HL-60 (cell line): ENCODE measurements around the gene CLUH.

Experiments
- DNase-seq, 2 experiments: peaks; one replicate each; pipeline ENCODE4 v3.0.0-alpha.2; 2010 to 2020; ENCODE audit warnings: low read depth in 1 of 2, low spot score in 1 of 2
- H3K27ac ChIP-seq: fragments of 250-450 bp; sonication (Bioruptor Pico); replicated peaks from 2 replicates; pipeline ENCODE4 v1.5.1; 2020; ENCODE audit warnings: mild to moderate bottlenecking, moderate library complexity
- H3K27me3 ChIP-seq: fragments of 250-450 bp; sonication (Bioruptor Pico); 2 replicates; pipeline ENCODE4 v1.5.1; 2021; ENCODE audit warnings: mild to moderate bottlenecking, moderate library complexity; ENCODE audit not compliant: insufficient read depth, poor library complexity, severe bottlenecking
- H3K4me3 ChIP-seq: replicated peaks from 2 replicates; pipeline ENCODE4 v1.5.1; 2011; ENCODE audit warnings: mild to moderate bottlenecking, control low read depth, low read length; ENCODE audit not compliant: insufficient read depth
- GABPA ChIP-seq: IDR thresholded peaks from 2 replicates; pipeline ENCODE4 v1.6.1; 2012; ENCODE audit warnings: low read depth
- POLR2AphosphoS5 ChIP-seq: IDR thresholded peaks from 2 replicates; pipeline ENCODE4 v1.6.1; 2012; ENCODE audit warnings: low read depth
- SPI1 ChIP-seq: IDR thresholded peaks from 2 replicates; pipeline ENCODE4 v1.6.1; 2012; ENCODE audit warnings: low read depth, mild to moderate bottlenecking, borderline replicate concordance
- TF ChIP-seq, protein P1 (sequence below): IDR thresholded peaks from 2 replicates; pipeline ENCODE4 v1.6.1; 2012; ENCODE audit warnings: low read depth; ENCODE audit not compliant: insufficient replicate concordance
- TF ChIP-seq, protein P2 (sequence below): IDR thresholded peaks from one replicate; pipeline ENCODE4 v1.5.1; 2011; ENCODE audit warnings: low read length, control low read depth, inconsistent platforms; ENCODE audit not compliant: insufficient read depth

Gene CLUH

DNA sequence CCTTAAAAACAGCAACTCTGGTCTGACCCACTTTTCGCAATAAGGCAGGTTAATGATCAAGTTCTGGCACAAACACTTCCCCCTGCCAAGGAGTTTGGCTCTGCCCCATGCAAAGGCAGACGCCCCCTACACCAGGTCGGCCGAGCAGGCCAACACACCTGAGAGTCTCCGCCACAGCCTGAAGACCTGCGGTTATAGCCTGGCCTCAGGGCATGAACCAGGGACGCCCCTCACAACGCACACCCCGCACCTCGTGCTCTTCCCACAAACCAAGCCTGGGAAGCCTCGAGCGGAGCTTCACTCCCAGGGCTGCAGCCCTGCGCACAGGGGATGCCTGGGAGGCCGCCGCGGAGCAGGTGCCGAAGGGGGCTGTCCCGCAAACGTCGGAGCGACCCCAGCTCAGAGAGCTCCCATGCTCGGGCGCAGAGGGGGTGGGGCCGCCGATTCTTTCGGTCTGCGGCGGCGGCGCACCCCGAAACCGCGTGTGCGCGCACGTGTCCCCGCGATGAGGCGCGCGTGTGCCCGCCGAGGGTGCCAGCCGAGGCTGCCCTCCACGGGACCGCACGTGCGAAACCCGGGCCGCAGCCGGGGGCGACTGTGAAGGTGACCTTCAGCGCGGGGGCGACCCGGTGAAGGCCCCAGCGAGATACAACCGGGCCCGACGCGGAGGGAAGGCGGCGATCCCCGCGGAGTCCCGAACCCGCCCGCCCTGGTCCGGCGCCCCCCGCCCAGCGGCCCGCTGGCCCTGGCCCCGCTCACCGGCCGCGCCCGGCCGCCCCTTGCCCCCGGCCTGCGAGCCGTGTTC is 559 bp downstream of the CLUH start:
- peak in 1 of 2 experiments; percentile 7 for DNase-seq
- H3K27ac ChIP-seq: peak overlapping the region; percentile 79
- TF ChIP-seq, protein P1, sequence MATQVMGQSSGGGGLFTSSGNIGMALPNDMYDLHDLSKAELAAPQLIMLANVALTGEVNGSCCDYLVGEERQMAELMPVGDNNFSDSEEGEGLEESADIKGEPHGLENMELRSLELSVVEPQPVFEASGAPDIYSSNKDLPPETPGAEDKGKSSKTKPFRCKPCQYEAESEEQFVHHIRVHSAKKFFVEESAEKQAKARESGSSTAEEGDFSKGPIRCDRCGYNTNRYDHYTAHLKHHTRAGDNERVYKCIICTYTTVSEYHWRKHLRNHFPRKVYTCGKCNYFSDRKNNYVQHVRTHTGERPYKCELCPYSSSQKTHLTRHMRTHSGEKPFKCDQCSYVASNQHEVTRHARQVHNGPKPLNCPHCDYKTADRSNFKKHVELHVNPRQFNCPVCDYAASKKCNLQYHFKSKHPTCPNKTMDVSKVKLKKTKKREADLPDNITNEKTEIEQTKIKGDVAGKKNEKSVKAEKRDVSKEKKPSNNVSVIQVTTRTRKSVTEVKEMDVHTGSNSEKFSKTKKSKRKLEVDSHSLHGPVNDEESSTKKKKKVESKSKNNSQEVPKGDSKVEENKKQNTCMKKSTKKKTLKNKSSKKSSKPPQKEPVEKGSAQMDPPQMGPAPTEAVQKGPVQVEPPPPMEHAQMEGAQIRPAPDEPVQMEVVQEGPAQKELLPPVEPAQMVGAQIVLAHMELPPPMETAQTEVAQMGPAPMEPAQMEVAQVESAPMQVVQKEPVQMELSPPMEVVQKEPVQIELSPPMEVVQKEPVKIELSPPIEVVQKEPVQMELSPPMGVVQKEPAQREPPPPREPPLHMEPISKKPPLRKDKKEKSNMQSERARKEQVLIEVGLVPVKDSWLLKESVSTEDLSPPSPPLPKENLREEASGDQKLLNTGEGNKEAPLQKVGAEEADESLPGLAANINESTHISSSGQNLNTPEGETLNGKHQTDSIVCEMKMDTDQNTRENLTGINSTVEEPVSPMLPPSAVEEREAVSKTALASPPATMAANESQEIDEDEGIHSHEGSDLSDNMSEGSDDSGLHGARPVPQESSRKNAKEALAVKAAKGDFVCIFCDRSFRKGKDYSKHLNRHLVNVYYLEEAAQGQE: no peak
- TF ChIP-seq SPI1: no peak
- no peak for TF ChIP-seq POLR2AphosphoS5
- TF ChIP-seq, protein P2, sequence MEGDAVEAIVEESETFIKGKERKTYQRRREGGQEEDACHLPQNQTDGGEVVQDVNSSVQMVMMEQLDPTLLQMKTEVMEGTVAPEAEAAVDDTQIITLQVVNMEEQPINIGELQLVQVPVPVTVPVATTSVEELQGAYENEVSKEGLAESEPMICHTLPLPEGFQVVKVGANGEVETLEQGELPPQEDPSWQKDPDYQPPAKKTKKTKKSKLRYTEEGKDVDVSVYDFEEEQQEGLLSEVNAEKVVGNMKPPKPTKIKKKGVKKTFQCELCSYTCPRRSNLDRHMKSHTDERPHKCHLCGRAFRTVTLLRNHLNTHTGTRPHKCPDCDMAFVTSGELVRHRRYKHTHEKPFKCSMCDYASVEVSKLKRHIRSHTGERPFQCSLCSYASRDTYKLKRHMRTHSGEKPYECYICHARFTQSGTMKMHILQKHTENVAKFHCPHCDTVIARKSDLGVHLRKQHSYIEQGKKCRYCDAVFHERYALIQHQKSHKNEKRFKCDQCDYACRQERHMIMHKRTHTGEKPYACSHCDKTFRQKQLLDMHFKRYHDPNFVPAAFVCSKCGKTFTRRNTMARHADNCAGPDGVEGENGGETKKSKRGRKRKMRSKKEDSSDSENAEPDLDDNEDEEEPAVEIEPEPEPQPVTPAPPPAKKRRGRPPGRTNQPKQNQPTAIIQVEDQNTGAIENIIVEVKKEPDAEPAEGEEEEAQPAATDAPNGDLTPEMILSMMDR: no peak
- no peak for TF ChIP-seq GABPA

GRCh38 chr17:2710071-2710802 is 1.3 kb downstream of the CLUH start:
- peak overlapping the region; percentile 79 for H3K27ac ChIP-seq

More for the DNA sequence above, 559 bp downstream of the CLUH start:
- Histone ChIP-seq H3K27me3 (no peaks in the 10 kb centered on the region), H3K4me3 (peak overlapping the region; percentile 68)

GRCh38 chr17:2709183-2709661 is 2.3 kb downstream of the CLUH start:
- Histone ChIP-seq H3K27ac (peak overlapping the region; percentile 79), H3K27me3 (no peaks in the 10 kb centered on the region), H3K4me3 (peak overlapping the region; percentile 68)
- no peak for TF ChIP-seq POLR2AphosphoS5
- TF ChIP-seq, protein P1: no peak
- TF ChIP-seq GABPA: no peak
- TF ChIP-seq, protein P2: no peak
- TF ChIP-seq SPI1: no peak
- peak in 1 of 2 experiments; percentile 77 for DNase-seq

More at GRCh38 chr17:2710071-2710802, 1.3 kb downstream of the CLUH start:
- TF ChIP-seq GABPA: no peak
- TF ChIP-seq, protein P2: no peak
- no peak for TF ChIP-seq POLR2AphosphoS5
- no peak for TF ChIP-seq SPI1
- TF ChIP-seq, protein P1: no peak
- DNase-seq: peak in 1 of 2 experiments; percentile 14
- H3K4me3 ChIP-seq: peak overlapping the region; percentile 68
- no peaks in the 10 kb centered on the region for H3K27me3 ChIP-seq
